SK-N-MC (cell line): ENCODE results near the gene RBMS3.

Experiments used
- EZH2 ChIP-seq: fragments of 200-600 bp; sonication (generic); IDR thresholded peaks from one replicate; pipeline ENCODE4 v1.6.1; 2017; ENCODE audit warnings: antibody characterized with exemption
- FOXP2 ChIP-seq: optimal IDR thresholded peaks from 2 replicates; pipeline ENCODE3; 2011; ENCODE audit warnings: mild to moderate bottlenecking, moderate library complexity; ENCODE audit not compliant: insufficient read depth; ENCODE audit errors: extremely low read length, control extremely low read depth
- POLR2AphosphoS5 ChIP-seq: IDR thresholded peaks from 2 replicates; pipeline ENCODE4 v1.6.1; 2012; ENCODE audit warnings: mild to moderate bottlenecking, low read depth, low read length, borderline replicate concordance

DNA sequence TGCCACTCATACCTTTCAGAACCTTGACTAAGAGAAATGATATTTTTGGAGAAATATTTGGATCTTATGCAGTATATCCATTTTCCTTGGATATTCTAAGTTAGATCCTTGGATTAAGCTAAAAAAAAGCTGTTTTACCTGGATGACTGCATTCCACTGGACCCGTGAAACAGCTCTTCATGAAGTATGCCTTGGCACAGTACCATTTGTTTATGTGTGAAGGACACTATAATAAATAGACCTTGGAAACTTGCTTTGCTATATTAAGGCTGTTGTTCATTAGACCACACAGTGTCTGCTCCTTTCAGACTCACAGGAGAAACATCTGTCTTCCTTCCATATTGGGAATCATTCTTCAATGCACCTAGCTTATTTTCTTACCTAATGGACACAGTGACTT is 674.5 kb downstream of the RBMS3 start:
- no peak for TF ChIP-seq POLR2AphosphoS5
- no peak for TF ChIP-seq EZH2
- no peak for TF ChIP-seq FOXP2
